ENCODE measurements around the gene ZFPM1.

The ZFPM1 gene

DNA sequence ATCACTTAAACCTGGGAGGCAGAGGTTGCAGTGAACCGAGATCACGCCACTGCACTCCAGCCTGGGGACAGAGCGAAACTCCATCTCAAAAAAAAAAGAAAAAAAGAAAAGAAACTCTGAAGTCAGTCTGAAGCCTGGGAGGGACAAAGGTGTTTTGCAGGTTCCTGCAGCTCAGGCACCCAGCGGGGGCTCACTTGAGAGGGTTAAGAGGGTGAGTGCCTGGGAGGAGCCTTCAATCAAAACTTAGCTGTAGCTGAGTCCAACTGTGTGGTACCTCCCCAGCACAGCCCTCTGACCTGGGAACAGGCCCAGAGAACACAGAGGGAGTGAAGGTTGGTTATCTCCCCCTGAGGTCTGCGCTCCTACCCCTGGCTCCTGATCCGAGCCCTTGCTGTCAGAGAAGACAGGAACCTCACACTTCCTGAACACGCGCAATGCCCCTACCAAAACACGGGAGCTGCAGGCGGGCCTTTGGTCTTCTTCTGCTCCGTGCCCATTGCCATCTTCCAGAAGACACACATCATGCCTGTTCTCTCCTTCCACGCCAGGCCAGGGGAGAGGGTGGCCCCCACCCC, 96.7 kb downstream of the ZFPM1 start:
- TF ChIP-seq, protein P1, sequence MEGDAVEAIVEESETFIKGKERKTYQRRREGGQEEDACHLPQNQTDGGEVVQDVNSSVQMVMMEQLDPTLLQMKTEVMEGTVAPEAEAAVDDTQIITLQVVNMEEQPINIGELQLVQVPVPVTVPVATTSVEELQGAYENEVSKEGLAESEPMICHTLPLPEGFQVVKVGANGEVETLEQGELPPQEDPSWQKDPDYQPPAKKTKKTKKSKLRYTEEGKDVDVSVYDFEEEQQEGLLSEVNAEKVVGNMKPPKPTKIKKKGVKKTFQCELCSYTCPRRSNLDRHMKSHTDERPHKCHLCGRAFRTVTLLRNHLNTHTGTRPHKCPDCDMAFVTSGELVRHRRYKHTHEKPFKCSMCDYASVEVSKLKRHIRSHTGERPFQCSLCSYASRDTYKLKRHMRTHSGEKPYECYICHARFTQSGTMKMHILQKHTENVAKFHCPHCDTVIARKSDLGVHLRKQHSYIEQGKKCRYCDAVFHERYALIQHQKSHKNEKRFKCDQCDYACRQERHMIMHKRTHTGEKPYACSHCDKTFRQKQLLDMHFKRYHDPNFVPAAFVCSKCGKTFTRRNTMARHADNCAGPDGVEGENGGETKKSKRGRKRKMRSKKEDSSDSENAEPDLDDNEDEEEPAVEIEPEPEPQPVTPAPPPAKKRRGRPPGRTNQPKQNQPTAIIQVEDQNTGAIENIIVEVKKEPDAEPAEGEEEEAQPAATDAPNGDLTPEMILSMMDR (conservative IDR thresholded peaks at IDR 0.05; ENCODE audit: control insufficient read depth, insufficient read depth, low read depth, low read length), result no peak
- no peak for DNase-seq (ENCODE audit: low read depth)
- H3K4me3 ChIP-seq (ENCODE audit: control insufficient read depth, low read depth, low read length), result no peak overlapping the region

DNA sequence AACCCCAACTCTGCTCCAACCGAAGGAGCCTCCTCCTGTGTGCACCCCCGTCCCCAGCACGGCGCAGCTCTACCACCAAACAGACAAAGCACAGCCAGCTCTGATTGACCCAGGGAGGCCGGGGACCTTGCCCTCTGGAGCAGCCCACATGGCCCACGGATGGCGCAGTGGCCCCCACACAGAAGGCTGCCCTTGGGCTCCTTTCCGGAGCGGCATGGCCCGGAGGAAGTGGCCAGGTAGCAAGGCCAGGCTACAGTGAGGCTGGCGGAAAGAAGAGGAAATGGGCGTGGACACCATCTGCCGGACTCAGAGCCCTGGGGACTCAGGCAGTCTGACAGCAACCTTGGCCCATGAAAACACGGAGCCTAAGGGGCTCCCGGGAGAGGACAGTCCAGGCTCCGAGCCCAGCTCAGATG, 97.2 kb downstream of the ZFPM1 start:
- DNase-seq (ENCODE audit: low read depth), result no peak
- no peak overlapping the region for H3K4me3 ChIP-seq (ENCODE audit: control insufficient read depth, low read depth, low read length)
- TF ChIP-seq, protein P1 (conservative IDR thresholded peaks at IDR 0.05; ENCODE audit: control insufficient read depth, insufficient read depth, low read depth, low read length), result no peak

DNA sequence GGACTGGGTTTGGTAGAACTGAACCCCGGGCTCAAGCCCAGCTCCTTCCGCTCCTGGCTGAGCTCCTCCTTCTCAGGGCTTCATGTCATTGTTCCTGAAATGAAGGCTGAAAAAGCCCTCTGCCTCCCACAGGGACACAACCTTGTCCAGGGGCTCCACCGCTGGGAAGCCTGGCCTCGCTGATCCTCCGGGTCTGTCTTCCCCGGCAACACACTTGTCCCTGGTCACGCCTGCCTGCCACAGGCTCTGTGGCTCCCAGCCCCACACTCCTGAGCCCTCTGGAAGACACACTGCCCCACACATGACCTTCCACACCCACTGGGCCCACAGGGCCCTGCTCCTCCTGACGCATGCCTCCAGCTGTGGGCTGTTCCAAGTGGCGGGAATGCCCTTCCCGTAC, 99.1 kb downstream of the ZFPM1 start:
- TF ChIP-seq, protein P1 (conservative IDR thresholded peaks at IDR 0.05; ENCODE audit: control insufficient read depth, insufficient read depth, low read depth, low read length), result no peak

DNA sequence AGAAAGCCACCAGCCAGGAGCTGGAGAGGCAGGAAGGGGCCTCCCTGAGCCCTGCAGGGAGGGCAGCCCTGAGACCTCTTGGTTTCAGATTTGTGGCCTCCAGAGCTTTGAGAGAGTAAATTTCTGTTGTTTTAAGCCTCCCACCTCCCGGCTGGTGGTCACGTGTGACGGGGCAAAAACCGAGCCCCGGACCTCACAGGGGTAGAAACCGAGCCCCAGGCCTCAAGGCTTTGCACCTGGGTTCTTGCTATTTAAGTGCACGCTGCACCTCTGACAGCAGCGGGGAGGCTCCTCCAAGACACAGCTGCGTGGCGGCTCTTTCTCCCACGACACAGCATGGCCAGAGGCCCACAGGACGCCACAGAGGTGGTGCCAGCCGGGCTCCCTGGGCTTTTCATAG, 99.7 kb downstream of the ZFPM1 start:
- TF ChIP-seq, protein P1 (conservative IDR thresholded peaks at IDR 0.05; ENCODE audit: control insufficient read depth, insufficient read depth, low read depth, low read length), result no peak
- H3K4me3 ChIP-seq (ENCODE audit: control insufficient read depth, low read depth, low read length), result no peak overlapping the region
- DNase-seq (ENCODE audit: low read depth), result no peak

More for the DNA sequence above, 99.1 kb downstream of the ZFPM1 start:
- H3K4me3 ChIP-seq (ENCODE audit: control insufficient read depth, low read depth, low read length), result no peak overlapping the region
- no peak for DNase-seq (ENCODE audit: low read depth)

DNA sequence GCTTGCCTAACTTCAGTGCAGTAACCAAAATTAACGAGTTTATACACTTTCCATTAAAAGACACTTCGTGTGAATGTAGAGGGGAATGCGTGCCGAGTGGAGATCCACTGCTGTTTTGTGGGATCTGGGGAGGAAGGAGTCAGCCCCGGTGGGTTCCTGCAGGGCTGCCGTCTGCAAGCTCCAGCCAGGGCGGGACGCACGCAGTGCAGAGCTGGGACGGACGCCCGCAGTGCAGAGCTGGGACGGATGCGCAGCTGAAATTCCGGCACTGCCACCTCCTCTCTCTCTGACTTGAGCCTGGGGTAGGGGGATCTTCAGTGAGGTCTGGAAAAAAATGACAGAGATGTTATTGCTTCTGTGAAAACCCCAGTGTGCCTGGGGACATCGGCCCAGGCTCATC, 100.7 kb downstream of the ZFPM1 start:
- no peak for DNase-seq (ENCODE audit: low read depth)
- TF ChIP-seq, protein P1 (conservative IDR thresholded peaks at IDR 0.05; ENCODE audit: control insufficient read depth, insufficient read depth, low read depth, low read length), result no peak

DNA sequence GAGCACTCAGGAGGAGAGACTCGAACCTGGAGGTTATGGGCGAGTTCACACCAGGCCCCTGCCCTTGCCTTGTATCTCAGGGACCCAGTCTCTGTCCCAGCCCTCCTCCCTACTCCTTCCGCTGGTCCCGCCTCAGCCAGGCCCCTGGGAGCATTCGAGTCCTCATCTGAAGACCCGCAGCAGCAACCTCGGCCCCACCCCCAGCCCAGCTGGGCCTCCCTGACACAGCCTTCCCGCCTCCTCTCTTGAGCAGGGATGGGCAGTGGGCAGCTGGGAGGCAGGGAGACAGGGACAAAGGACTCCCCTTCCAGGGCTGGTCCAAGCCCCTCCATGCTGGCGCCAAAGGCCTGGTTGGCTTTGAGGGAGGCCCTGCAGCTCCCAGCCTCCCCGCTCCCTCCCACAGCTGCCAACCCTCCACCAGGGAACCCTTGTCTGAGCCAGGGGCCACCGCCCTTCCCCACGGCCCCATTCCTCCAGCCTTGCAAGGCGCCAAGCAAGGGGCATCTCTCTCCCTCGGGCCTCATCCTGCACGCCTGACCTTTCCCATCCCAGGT, 101.7 kb downstream of the ZFPM1 start:
- DNase-seq (ENCODE audit: low read depth), result no peak
- H3K4me3 ChIP-seq (ENCODE audit: control insufficient read depth, low read depth, low read length), result no peak overlapping the region
- TF ChIP-seq, protein P1 (conservative IDR thresholded peaks at IDR 0.05; ENCODE audit: control insufficient read depth, insufficient read depth, low read depth, low read length), result no peak

More for the DNA sequence above, 100.7 kb downstream of the ZFPM1 start:
- no peak overlapping the region for H3K4me3 ChIP-seq (ENCODE audit: control insufficient read depth, low read depth, low read length)

Data from fibroblast of mammary gland (primary cell).